OCI-LY1 (cell line): ENCODE data around the gene EXOC6.

Source experiments
- CTCF ChIP-seq: fragments of 200-600 bp; sonication (generic), shearing (Covaris generic); IDR thresholded peaks from 2 replicates; pipeline ENCODE4 v1.5.1; 2017; ENCODE audit warnings: mild to moderate bottlenecking, antibody characterized with exemption, low read length, moderate library complexity, mixed read lengths
- EZH2 ChIP-seq: fragments of 200-600 bp; sonication (generic), shearing (Covaris generic); IDR thresholded peaks from 2 replicates; pipeline ENCODE4 v1.8.0; 2017; ENCODE audit warnings: borderline replicate concordance, mixed run types, mild to moderate bottlenecking, antibody characterized with exemption, low read length, moderate library complexity, mixed read lengths

DNA sequence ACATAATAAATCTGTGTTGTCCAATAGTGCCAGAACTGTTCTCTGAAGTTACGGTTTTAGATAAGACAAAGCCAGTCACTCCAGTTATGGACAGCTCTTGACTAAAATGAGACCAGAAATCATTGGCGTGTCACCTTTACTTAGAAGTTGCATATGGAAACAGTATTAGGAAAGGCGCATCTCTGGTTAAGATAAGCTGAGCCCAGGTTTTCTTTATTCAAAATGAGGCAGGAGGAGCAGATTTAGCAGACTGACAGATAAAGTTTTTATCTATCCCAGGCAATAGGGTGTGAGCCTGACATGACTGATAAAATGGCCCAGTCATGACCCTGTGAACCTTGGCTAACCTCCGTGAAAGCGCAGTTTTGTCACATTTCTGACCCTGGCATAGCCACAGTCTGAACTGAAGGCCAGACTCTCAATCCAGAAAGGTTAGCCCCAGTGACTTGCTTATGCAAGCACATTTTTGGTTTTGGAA lies 229.6 kb downstream of the EXOC6 start:
- TF ChIP-seq CTCF (no peak), EZH2 (no peak)
